IPS DF 6.9 (cell line): ENCODE measurements around the gene CACNA1C.

ENCODE experiments used
- DNase-seq: peaks from one replicate; pipeline ENCODE4 v3.0.0-alpha.2; 2013; ENCODE audit warnings: low read depth, low spot score
- H3K27ac ChIP-seq: one replicate; pipeline ENCODE4 v1.5.1; 2013; ENCODE audit warnings: low read length, control low read depth
- H3K27me3 ChIP-seq: 2 replicates; pipeline ENCODE4 v1.6.1; 2013; ENCODE audit warnings: mild to moderate bottlenecking, low read length; ENCODE audit not compliant: control insufficient read depth, insufficient read depth
- H3K36me3 ChIP-seq: 2 replicates; pipeline ENCODE4 v1.6.1; 2013; ENCODE audit warnings: low read length; ENCODE audit not compliant: control insufficient read depth, insufficient read depth
- H3K4me1 ChIP-seq: 2 replicates; pipeline ENCODE4 v1.6.1; 2013; ENCODE audit warnings: low read length; ENCODE audit not compliant: control insufficient read depth, insufficient read depth
- H3K4me3 ChIP-seq: 2 replicates; pipeline ENCODE4 v1.5.1; 2013; ENCODE audit warnings: mild to moderate bottlenecking, low read length
- H3K9me3 ChIP-seq: 2 replicates; pipeline ENCODE4 v1.6.1; 2013; ENCODE audit warnings: low read length, inconsistent platforms; ENCODE audit not compliant: control insufficient read depth, insufficient read depth
- WGBS: extraction: QIAGEN DNeasy Blood & Tissue Kit; methylation state at CpG from one replicate; pipeline ENCODE4 v1.1.7; 2013; ENCODE audit warnings: mixed read lengths, missing lambda C conversion rate; ENCODE audit not compliant: insufficient read length, insufficient coverage; 5-methylcytosine and 5-hydroxymethylcytosine counted together

CACNA1C gene

GRCh38 chr12:2322554-2323120, 269.9 kb downstream of the CACNA1C start:
- no CpG with 5 or more reads among the region's 14 CpGs for WGBS
- Histone ChIP-seq H3K27me3 (no peaks in the 10 kb centered on the region), H3K36me3 (no peaks in the 10 kb centered on the region), H3K9me3 (no peaks in the 10 kb centered on the region), H3K4me3 (no peak overlapping the region), H3K27ac (no peak overlapping the region), H3K4me1 (peaks cover 2% of the 10 kb centered on the region; the same call in 1 of the 2 replicates)
- DNase-seq: no peak

GRCh38 chr12:2323532-2324255, 270.9 kb downstream of the CACNA1C start:
- no peak overlapping the region for H3K4me3 ChIP-seq
- H3K27ac ChIP-seq: no peak overlapping the region
- peaks cover 2% of the 10 kb centered on the region; the same call in 1 of the 2 replicates for H3K4me1 ChIP-seq
- DNase-seq: no peak
- H3K36me3 ChIP-seq: no peaks in the 10 kb centered on the region
- no peaks in the 10 kb centered on the region for H3K9me3 ChIP-seq
- no peaks in the 10 kb centered on the region for H3K27me3 ChIP-seq
- no CpG with 5 or more reads among the region's 9 CpGs for WGBS

GRCh38 chr12:2324387-2324786, 271.6 kb downstream of the CACNA1C start:
- H3K4me3 ChIP-seq: no peak overlapping the region
- no peaks in the 10 kb centered on the region for H3K9me3 ChIP-seq
- no peak for DNase-seq
- no CpG with 5 or more reads among the region's 9 CpGs for WGBS
- no peaks in the 10 kb centered on the region for H3K36me3 ChIP-seq
- no peaks in the 10 kb centered on the region for H3K27me3 ChIP-seq
- no peaks in the 10 kb centered on the region for H3K4me1 ChIP-seq
- H3K27ac ChIP-seq: no peak overlapping the region

- H3K27ac ChIP-seq: no peak overlapping the region
- no peaks in the 10 kb centered on the region for H3K36me3 ChIP-seq
- H3K4me3 ChIP-seq: no peak overlapping the region
- WGBS: no CpG with 5 or more reads among the region's 8 CpGs
- H3K9me3 ChIP-seq: no peaks in the 10 kb centered on the region
- DNase-seq: no peak
- H3K4me1 ChIP-seq: no peaks in the 10 kb centered on the region
- H3K27me3 ChIP-seq: no peaks in the 10 kb centered on the region
These were observed 272.7 kb downstream of the CACNA1C start for GRCh38 chr12:2325519-2325918.

- no CpG with 5 or more reads among the region's 5 CpGs for WGBS
- Histone ChIP-seq H3K27me3 (no peaks in the 10 kb centered on the region), H3K4me3 (no peak overlapping the region), H3K27ac (no peak overlapping the region), H3K4me1 (no peaks in the 10 kb centered on the region), H3K36me3 (no peaks in the 10 kb centered on the region), H3K9me3 (no peaks in the 10 kb centered on the region)
- no peak for DNase-seq
These were observed 273.7 kb downstream of the CACNA1C start for GRCh38 chr12:2326470-2326869.

GRCh38 chr12:2328661-2329060, 275.9 kb downstream of the CACNA1C start:
- Histone ChIP-seq H3K4me3 (no peak overlapping the region), H3K36me3 (no peaks in the 10 kb centered on the region), H3K27ac (no peak overlapping the region), H3K9me3 (no peaks in the 10 kb centered on the region), H3K27me3 (no peaks in the 10 kb centered on the region), H3K4me1 (peaks cover 1% of the 10 kb centered on the region; the same call in 1 of the 2 replicates)
- DNase-seq: no peak
- WGBS: no CpG with 5 or more reads among the region's 3 CpGs

- no peak overlapping the region for H3K4me3 ChIP-seq
- H3K27me3 ChIP-seq: no peaks in the 10 kb centered on the region
- no peak for DNase-seq
- no peaks in the 10 kb centered on the region for H3K36me3 ChIP-seq
- no peak overlapping the region for H3K27ac ChIP-seq
- H3K9me3 ChIP-seq: no peaks in the 10 kb centered on the region
- no CpG with 5 or more reads among the region's 7 CpGs for WGBS
- peaks cover 1% of the 10 kb centered on the region; the same call in 1 of the 2 replicates for H3K4me1 ChIP-seq
These were observed 276.9 kb downstream of the CACNA1C start for GRCh38 chr12:2329661-2330210.

GRCh38 chr12:2332236-2332635, 279.4 kb downstream of the CACNA1C start:
- no peak overlapping the region for H3K4me3 ChIP-seq
- no peaks in the 10 kb centered on the region for H3K27me3 ChIP-seq
- no peaks in the 10 kb centered on the region for H3K9me3 ChIP-seq
- no peak overlapping the region for H3K27ac ChIP-seq
- H3K4me1 ChIP-seq: peaks cover 1% of the 10 kb centered on the region; the same call in 1 of the 2 replicates
- no peaks in the 10 kb centered on the region for H3K36me3 ChIP-seq
- no peak for DNase-seq
- WGBS: no CpG with 5 or more reads among the region's 1 CpG

GRCh38 chr12:2332947-2333346, 280.2 kb downstream of the CACNA1C start:
- no peaks in the 10 kb centered on the region for H3K27me3 ChIP-seq
- H3K4me1 ChIP-seq: peaks cover 1% of the 10 kb centered on the region; the same call in 1 of the 2 replicates
- H3K36me3 ChIP-seq: no peaks in the 10 kb centered on the region
- no peak overlapping the region for H3K4me3 ChIP-seq
- H3K27ac ChIP-seq: no peak overlapping the region
- WGBS: no CpG with 5 or more reads among the region's 7 CpGs
- DNase-seq: no peak
- H3K9me3 ChIP-seq: no peaks in the 10 kb centered on the region

GRCh38 chr12:2333491-2334195, 280.9 kb downstream of the CACNA1C start:
- no CpG with 5 or more reads among the region's 7 CpGs for WGBS
- H3K9me3 ChIP-seq: no peaks in the 10 kb centered on the region
- no peak for DNase-seq

More at GRCh38 chr12:2333491-2334195, 280.9 kb downstream of the CACNA1C start:
- Histone ChIP-seq H3K27me3 (no peaks in the 10 kb centered on the region), H3K36me3 (no peaks in the 10 kb centered on the region), H3K4me1 (peaks cover 1% of the 10 kb centered on the region; the same call in 1 of the 2 replicates), H3K27ac (no peak overlapping the region), H3K4me3 (no peak overlapping the region)
